Measurements from ENCODE around the gene ADGRD2.

DNA sequence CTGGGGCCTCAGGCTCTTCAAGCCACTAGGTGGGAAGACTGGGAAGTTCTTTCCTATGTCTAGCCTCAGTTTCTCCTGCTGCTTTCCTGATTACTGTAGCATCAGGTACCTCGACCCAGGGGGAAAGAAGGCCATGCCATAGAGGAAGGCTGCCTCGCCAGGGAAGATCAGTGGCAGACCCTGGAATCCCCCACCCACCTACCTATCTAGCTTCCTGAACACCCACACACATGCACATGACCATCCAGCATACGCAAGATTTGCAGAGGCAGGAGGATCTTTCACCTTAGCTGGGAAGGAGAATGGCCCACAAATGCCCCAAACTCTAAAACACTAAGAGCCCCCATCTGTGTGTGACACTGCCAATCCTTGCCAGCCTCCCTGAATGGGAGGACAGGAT, 49.0 kb downstream of the ADGRD2 start:
- TF ChIP-seq CTCF (IDR thresholded peaks at IDR 0.05) (no peak), POLR2A (IDR thresholded peaks at IDR 0.05) (no peak), EP300 (IDR thresholded peaks at IDR 0.05; ENCODE audit: low read depth) (no peak), POLR2AphosphoS5 (IDR thresholded peaks at IDR 0.05) (no peak)

All from transverse colon (tissue), 4 donors.